ENCODE results near the gene TEAD1.
"Not testable (repeated sequence)": the region's sequence is repeated elsewhere in the genome, so short reads cannot be mapped to it uniquely, and the experiment has no call there.

DNA sequence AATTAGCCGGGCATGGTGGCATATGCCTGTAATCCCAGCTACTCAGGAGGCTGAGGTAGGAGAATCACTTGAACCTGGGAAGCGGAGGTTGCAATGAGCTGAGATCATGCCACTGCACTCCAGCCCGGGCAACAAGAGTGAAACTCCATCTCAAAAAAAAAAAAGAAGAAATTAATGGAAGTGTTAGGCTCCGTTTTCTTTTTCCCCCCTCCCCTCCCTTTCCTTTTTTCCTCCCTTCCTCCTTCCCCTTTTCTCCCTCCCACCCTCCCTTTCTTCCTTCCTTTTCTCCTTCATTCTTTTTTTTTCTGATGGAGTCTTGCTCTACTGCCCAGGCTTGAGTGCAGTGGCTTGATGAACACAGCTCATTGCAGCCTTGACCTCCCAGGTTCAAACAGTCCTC, 203.3 kb downstream of the TEAD1 start:
- TF ChIP-seq, protein P1, sequence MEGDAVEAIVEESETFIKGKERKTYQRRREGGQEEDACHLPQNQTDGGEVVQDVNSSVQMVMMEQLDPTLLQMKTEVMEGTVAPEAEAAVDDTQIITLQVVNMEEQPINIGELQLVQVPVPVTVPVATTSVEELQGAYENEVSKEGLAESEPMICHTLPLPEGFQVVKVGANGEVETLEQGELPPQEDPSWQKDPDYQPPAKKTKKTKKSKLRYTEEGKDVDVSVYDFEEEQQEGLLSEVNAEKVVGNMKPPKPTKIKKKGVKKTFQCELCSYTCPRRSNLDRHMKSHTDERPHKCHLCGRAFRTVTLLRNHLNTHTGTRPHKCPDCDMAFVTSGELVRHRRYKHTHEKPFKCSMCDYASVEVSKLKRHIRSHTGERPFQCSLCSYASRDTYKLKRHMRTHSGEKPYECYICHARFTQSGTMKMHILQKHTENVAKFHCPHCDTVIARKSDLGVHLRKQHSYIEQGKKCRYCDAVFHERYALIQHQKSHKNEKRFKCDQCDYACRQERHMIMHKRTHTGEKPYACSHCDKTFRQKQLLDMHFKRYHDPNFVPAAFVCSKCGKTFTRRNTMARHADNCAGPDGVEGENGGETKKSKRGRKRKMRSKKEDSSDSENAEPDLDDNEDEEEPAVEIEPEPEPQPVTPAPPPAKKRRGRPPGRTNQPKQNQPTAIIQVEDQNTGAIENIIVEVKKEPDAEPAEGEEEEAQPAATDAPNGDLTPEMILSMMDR (IDR thresholded peaks at IDR 0.05 in 4 of 5, conservative IDR thresholded peaks at IDR 0.05 in 1 of 5), result not testable (repeated sequence)
- TF ChIP-seq POLR2A (IDR thresholded peaks at IDR 0.05), result not testable (repeated sequence)

All from gastrocnemius medialis (tissue), 4 donors.